ENCODE data around the gene ARHGDIG. TPM values are rescaled to one million over a fixed set of nuclear protein-coding genes. Genes with fewer than 3 reads are reported as not detected.

ARHGDIG gene
- total RNA-seq, 1 donor from 2014 or later = 51.4 TPM

DNA sequence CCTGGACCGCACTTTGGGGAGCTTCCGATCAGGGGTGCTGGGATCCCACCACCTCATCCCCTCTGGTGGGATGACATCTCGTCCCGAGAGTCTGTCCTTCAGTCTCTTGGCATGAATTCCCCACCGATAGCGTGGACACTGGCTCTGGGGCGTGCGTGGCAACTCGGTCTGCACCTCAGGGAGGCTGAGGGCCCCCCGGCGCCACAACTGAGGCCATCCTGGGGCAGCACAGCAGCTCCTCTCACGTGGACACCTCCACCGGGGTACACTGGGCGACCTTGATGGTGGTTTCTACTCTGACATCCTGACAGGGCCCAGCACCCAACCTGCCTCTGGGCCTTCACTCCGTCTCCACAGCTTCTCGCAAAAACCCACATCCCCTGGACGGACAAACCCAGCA, 11.1 kb downstream of the ARHGDIG start:
- no peak for FAIRE-seq
- no peak for DNase-seq (ENCODE audit: low spot score in 2 of 2)

DNA sequence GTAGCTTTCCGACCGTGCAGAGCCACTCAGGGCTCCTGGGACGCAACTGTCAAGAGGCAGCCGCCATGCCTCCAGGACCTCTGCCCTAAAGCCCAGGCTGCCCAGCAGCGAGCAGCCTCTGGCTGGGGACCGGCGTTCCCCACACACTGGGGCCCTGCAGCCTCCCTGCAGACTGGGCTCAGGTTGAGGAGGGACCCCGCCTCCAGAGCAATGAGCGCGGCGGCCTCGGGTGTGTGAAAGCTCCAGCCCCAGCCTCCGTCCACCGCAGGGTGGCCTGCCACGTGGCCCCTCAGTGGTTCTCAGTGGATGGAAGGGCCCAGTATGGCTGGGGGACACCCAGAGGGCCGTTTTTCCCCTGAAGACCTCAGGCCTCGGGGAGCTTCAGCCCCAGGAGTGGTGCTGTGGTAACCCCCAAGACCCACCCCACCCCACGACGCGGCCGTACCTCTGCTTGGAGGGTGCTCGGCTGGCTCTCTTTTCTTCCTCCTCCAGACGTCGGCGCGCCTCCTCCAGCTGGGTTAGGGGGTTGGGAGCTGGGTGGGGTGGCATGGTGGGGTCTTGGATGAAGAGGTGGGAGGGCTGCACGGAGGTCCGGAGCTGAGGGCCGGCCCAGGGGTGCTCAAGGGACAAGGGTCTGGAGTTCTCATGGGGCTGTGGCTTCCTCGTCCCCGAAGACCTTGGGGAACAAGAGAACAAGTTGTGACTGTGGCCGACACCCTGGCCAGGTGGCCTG, 12.8 kb downstream of the ARHGDIG start:
- DNase-seq (ENCODE audit: low spot score in 2 of 2) = no peak
- no peak for FAIRE-seq

DNA sequence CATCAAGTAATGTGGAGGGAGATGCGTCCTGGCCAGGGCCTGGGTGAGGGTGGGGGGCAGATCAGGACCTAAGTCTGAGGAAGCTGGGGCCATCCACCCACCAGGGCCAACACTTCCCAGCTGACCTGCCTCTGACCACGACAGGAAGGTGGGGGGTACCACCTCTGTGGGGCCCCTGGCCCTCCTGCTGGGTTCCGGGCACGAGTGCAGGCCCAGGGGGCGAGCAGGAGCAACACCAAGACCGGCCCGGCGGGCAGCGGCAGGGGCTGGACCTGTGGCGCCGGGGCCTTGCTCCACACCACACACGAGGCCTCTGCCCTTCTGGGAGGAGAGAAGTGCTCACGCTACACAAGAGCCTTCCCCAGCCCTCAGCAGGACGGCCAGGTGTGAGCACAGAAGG, 15.9 kb downstream of the ARHGDIG start:
- no peak for FAIRE-seq
- no peak for DNase-seq (ENCODE audit: low spot score in 2 of 2)

DNA sequence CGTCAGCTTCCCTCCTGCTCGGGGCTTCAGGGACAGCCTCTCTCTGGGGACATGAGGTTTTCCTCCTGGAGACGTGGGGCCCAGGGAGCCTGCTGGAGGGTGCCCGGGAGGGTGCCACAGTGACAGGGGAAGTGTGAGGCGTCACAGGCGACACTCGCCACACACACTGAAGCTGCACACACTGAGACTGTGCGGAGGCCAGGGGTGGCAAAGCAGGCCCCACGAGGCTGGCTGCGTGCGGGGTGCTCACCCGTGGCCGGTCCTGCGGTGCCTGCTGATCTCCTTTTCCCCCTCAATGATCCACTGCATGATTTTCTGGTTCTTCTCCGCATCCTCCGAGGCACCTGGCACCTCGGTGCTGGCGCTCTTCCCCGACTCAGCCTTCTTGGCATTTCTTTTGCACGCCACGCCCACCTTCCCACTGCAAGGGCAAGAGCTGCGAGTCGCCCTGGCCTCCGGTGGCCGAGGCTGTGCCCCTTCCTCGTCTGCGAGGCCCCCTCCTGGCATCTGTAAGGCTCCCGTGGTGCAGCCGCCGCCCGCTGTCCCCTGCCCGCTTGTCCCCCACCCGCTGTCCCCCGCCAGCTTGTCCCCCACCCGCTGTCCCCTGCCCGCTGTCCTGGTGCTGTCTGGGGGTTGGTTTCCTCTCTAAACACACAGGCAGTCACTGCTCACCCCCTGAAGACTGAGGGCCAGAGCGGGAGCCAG, 16.6 kb downstream of the ARHGDIG start:
- FAIRE-seq = no peak
- no peak for DNase-seq (ENCODE audit: low spot score in 2 of 2)

DNA sequence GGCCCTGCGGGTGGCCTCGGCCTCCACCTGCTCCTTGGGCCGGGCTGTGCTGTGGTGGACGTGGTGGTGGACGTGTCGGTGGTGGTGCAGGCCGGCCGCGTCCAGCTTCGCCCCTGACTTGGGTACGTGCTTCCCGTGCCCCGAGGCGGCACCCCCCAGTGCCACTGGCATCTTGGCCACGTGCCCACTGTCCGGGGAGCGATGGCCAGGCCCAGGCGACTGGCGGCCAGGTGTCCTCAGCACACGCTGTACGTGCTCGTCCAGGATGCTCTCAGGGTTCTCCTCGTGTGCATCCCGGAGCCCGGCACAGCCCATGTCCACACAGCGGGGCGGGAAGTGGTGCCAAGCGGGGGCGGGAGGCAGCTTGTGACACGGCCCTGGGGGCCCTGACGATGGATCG, 17.4 kb downstream of the ARHGDIG start:
- FAIRE-seq (no peak), DNase-seq (ENCODE audit: low spot score in 2 of 2) (no peak)

DNA sequence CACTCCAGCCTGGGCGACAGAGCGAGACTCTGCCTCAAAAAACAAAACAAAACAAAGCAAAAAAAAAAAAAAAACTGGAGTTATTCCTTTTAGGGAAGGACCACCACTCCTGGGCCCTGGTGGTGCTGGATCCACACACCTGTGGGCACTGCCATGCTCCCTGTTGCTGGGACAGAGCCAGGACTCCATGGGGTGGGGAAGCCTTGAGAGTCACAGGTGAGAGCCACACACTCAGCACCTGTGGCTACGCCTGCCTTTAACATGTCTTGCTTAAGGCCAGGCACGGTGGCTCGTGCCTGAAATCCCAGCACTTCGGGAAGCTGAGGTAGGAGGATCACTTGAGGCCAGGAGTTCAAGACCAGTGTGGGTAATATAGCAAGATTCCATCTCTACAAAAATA, 20.8 kb downstream of the ARHGDIG start:
- no peak for FAIRE-seq
- DNase-seq (ENCODE audit: low spot score in 2 of 2) = no peak

DNA sequence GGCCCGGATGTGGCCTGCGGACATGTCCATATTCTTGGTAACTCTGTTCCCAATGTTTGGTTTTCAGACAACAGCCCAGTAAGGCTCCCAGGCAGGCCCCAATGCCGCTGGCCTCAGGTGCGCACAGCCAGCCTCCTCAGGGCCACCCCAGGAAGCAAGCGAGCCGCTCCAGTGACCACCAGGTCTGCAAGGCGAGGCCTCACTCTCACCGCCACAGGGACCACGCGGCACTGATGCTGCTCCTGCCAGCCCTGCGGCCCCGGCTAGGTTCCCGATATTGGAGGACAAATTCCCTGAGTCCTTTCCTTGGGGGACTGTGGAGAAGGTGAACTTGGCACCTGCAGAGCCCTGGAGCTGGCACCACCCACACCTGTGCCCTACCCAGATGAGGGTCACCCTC, 21.6 kb downstream of the ARHGDIG start:
- no peak for FAIRE-seq
- no peak for DNase-seq (ENCODE audit: low spot score in 2 of 2)

DNA sequence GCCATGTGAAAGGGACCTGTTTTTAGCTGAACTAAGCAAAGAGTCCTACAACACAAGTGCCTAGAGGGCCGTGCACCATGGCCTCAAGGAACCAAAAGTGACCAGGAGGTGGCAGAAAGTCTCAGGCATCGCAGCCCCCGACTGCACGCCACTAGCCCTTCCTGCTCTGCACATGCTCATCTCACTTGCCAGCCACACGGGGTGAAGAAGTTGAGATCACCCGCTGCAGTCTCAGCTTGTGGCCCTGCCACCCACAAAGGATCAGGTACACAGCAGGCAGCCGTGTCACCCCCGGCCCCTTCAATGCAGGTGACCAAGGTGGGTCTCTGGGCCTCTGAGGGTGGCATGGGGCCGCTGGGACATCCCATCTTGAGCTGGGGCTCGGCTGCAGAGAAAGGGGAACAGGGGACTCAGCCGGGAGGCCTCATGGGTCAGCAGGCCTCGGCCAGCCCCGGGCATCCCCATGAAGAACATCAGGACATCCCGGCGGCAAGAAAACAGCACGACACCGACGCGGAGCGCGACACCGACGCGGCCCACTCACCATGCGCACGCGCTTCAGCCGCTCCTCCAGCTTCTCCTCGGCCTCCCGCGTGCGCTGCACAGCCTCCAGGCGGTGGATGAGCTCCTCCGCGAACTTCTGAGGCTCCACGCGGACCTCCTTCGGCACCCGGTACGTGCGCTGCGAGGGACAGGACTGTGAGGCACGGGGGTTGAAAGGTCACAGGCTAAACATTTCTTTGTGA, 23.5 kb downstream of the ARHGDIG start:
- no peak for DNase-seq (ENCODE audit: low spot score in 2 of 2)
- no peak for FAIRE-seq

DNA sequence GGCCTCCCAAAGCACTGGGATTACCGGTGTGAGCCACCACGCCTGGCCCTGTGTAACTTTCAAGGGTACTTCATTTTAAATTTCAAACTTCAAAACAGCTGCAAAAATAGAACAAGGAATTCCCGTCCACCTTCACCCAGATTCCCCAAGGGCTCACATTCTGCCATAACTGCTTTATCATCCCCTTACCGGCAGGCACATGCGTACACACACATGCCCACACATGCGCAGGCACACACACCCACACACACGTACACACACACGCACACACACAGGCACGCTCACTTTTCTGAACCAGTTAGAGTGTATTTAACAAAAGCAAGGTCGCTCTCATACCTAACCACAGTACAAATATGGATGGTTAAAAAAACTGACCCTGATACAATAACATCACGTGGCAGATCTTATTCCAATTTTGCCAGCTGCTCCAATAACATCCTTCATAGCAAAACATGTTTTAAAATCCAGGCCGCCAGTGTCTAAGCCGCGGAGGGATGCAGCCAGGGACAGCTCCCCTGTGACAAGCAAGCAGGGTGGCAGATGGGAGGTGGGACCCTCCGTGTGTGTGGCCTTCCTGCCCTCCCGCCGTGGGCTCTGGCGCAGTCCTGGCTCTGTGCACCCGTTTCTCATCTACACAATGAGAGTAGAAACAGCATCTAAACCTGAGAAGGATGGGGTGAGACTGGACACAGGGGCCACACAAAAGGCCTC, 25.7 kb downstream of the ARHGDIG start:
- DNase-seq (ENCODE audit: low spot score in 2 of 2) = no peak
- no peak for FAIRE-seq

DNA sequence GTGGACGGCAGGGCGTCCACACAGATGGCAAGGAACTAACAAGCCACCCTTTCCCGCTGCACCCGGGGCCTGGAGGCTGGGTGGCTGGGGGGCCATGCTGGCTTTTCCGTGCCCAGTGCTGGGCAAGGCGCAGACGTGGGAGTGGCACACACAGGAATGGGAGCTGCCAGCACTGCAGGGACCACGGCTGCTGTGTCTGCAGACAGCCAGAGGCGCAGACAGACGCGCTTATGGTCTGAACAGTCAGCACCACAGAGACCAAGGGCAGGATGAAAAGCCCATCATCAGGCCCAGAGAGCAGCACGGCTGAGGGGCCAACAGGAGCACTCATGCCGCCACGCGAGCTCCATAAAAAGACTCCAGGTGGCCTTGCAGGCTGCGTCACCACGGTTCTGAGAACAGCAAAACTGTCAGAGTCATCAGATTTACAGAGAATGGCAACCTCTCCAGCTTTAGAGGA, 26.6 kb downstream of the ARHGDIG start:
- DNase-seq (ENCODE audit: low spot score in 2 of 2) = no peak
- FAIRE-seq = no peak

DNA sequence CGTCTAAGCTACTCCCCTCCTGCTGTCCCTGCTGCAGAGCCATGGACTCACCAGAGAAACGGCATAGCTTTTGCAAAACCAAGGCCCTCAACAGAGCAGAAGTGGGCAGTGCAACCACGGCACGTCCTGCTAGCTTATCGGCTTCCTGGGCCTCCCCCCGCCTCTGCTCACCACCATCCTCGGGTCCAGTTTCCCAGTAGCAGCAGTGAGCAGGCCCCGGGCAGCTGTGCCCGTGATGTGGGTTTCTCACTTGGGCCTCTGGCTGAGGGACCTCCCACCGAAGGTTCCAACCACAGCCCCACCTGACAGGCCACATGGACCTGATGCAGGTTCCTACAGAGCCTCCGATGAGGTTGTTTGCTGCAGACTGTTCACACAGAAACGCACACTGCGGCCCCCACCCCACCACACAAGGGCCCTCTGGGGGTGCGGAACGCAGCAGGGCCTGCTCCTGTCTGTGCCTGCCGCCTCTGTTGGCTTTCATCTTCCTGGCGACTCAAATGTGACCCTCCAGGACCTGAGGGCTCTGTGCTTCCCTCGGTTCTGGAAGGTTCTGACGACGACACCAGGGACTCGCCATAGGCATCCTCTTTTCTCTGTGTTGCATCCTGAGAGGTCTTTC, 27.4 kb downstream of the ARHGDIG start:
- no peak for DNase-seq (ENCODE audit: low spot score in 2 of 2)
- FAIRE-seq = no peak

DNA sequence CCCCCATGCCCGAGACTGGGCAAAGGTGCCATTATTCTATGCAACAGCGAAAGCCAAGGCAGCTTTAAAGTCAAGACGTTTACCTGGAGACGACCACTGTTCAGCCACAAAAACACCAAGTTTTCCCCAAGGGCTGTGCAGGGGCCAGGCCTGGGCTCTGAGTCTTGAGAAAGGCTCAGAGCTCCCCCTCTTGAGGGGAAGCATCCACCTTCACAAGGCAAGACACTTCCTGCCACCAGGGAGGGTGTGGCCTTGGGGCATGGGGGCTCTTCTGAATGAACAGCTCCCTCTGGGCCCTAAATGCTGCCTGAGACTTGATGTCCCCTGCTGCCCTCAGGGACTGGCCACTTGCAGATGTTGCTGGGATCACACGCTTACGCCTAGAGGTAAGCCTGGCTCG, 29.1 kb downstream of the ARHGDIG start:
- DNase-seq (ENCODE audit: low spot score in 2 of 2) = no peak
- FAIRE-seq = no peak

DNA sequence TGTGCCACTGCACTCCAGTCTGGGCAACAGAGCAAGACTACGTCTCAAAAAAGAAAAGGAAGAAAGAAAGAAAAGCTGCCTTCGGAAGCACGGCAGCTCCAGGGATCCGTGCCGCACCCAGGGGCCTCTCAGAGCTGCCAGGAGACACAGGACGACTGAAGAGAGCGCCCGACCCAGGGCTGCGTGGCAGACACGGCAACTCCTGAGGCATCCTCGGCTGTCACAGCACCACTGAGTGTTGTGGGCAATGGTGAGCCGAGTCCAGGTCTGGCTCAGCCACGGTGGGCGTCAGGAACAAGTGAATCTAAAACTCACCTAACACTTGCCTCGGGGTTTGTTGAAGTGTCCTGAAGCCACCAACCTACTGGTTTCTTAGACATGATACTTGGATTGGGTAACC, 31.3 kb downstream of the ARHGDIG start:
- FAIRE-seq = no peak
- DNase-seq (ENCODE audit: low spot score in 2 of 2) = no peak

DNA sequence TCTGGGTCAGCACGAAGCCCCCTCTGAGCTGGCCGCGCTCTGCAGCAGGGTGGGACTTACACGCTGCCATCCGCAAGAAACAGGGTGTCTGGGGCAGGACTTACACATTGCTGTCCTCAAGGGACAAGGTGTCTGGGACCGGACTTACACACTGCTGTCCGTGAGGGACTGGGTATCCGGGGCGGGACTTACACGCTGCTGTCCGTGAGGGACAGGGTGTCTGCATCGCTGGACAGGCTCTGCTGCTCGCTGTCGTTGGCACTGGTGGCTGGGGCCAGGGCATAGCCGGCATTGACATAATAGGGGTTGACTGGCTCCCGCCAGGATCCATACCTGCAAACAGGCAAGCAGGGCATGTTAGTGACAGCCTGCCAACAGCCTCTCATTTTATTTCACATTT, 34.0 kb downstream of the ARHGDIG start:
- FAIRE-seq = no peak

DNA sequence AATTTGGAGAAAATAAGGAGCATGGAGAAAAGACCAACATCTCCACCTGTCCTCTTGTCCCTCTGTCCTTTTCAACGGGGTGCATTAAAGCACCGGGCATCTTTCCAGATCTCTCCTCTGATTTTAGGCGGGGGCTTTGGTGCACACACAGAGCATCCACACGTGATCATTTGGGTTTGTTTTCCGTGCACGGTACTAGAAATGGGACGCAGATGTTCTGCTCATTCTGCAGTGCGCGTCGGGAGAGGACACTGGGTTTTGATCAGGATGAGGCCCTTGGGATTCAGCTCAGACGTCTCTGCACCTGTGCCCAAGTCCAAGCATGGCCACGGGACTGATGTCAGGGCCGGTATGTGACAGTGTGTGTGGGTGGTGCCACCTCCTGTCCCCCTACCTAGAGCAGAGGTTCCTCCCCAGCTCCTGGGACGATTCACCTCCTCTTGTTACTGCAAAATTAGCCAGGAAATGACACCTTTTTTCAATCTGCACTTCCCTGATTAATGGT, 34.5 kb downstream of the ARHGDIG start:
- FAIRE-seq (no peak), DNase-seq (ENCODE audit: low spot score in 2 of 2) (no peak)

More for the DNA sequence above, 34.0 kb downstream of the ARHGDIG start:
- no peak for DNase-seq (ENCODE audit: low spot score in 2 of 2)

DNA sequence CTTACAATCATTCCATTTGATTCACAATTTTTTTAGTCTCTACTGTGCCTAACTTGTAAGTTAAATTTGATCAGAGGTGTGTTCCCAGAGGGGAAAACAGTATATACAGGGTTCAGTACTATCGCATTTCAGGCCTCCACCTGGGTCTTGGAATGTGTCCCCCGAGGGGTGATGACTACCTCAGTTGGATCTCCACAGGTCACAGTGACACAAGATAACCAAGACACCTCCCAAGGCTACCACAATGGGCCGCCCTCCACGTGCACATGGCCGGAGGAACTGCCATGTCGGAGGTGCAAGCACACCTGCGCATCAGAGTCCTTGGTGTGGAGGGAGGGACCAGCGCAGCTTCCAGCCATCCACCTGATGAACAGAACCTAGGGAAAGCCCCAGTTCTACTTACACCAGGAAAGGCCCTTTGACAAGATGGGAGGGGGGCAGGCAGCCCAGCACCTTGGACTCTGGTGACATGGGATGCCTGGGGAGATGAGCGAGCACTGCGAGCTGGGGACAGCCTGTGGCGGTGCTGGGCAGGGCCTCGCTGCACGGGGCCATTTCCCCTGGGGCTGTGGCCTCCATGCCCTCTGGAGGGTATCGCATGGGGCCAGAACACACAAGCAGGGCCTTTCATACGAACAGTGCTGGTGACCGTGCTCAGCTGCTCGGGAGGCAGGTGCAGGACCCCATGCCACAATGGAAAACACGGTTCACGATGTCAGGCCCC, 36.5 kb downstream of the ARHGDIG start:
- FAIRE-seq (no peak), DNase-seq (ENCODE audit: low spot score in 2 of 2) (no peak)

DNA sequence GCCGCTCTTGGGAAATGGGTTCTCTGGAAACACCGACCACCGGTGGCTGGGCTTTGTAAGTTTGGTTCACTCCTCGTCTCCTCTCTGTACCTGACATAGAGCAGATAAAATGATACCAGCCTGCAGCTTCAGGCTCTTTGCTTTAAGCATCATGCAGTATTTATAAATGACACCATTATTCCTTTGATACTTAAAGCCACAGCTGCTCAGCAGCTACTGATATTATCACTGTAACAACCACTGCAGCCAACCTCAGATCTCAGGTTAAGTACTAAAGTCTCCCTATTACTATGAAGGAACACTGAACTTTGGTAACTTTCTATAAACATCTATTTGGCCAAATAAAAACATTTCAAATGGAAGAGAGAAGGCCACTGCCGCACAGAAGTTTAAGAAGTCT, 37.2 kb downstream of the ARHGDIG start:
- DNase-seq (ENCODE audit: low spot score in 2 of 2) (no peak), FAIRE-seq (no peak)

DNA sequence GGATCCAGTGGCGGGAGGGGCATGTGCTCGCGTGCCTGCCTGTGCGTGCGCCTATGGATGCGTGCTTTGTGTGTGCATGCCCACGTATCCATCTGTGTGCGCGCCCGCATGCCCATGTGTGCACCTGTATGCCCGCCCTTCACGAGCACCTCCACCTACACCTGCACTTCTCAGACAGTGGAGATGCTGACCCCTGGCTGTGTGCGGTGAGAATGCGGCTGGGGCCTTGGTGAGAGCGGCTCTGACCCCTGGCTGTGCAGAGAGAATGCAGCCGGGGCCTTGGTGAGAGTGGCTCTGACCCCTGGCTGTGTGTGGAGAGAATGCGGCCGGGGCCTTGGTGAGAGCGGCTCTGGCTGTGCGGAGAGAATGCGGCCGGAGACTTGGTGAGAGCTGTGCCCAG, 38.2 kb downstream of the ARHGDIG start:
- DNase-seq (ENCODE audit: low spot score in 2 of 2) (no peak), FAIRE-seq (no peak)

DNA sequence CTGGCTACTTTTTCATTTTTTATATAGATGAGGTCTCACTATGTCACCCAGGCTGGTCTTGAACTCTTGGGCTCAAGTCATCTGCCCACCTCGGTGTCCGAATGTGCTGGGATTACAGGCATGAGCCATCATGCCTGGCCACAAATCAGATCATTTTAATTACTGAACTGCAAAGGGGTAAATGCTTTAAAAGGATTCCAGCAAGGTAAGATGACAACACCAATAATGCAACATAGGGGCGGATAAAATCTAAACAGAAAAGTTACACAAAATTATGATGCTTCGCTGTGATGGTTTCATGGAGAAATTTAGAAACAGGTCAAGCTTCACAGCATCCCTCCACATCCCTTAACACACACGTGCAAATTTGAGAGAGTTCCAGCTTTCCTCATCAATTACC, 39.8 kb downstream of the ARHGDIG start:
- FAIRE-seq = no peak
- no peak for DNase-seq (ENCODE audit: low spot score in 2 of 2)

DNA sequence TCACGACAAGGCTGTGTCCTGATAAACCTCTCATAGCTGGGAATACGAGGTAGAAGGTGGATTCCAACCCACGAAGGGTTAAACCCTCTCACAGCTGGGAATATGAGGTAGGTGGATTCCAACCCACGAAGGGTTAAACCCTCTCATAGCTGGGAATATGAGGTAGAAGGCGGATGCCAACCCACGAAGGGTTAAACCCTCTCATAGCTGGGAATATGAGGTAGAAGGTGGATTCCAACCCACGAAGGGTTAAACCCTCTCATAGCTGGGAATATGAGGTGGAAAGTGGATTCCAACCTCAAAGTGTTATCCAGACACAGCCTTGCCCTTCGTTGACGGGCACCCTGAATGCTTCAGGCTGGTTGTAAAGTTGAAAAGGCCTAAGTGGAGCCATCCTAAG, 41.1 kb downstream of the ARHGDIG start:
- FAIRE-seq = no peak

More for the DNA sequence above, 41.1 kb downstream of the ARHGDIG start:
- DNase-seq (ENCODE audit: low spot score in 2 of 2) = no peak

All from frontal cortex (tissue), 4 donors.